Forelimb muscle (tissue), 1 donor: ENCODE results near the gene CLCN2. TPM values are rescaled to one million over a fixed set of nuclear protein-coding genes. Genes with fewer than 3 reads are reported as not detected.

Experiments
- DNase-seq: peaks from one replicate; pipeline ENCODE4 v3.0.0-alpha.2; 2013; ENCODE audit warnings: low read depth
- polyA plus RNA-seq: library from polyadenylated mRNA; unstranded; fragments of 120-200 nt; gene quantifications from one replicate; pipeline ENCODE4 v1.2.1, GENCODE V29; 2013; ENCODE audit not compliant: insufficient read length

CLCN2 gene
- polyA plus RNA-seq, 1 donor = 3.7 TPM

DNA sequence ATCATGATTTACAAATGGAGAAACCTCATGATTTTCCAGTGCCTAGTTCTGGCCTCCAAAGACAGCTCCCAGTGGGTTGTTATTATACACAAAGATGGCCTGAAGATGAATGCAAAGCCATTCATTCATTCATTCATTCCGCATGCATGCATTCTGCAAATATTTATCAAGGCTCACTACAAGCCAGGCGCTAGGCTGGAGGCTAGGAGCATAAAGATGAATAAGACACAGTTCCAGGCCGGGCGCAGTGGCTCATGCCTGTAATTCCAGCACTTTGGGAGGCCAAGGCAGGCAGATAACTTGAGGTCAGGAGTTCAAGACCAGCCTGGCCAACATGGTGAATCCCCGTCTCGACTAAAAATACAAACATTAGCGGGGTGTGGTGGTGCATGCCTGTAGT, 64.8 kb downstream of the CLCN2 start:
- no peak for DNase-seq

Other genes with a start within 250 kb of the CLCN2 start
- gene EIF2B5, start 226.2 kb downstream of the CLCN2 start, polyA plus RNA-seq = 36.4 TPM
- 85.7 TPM for gene DVL3, start 206.2 kb downstream of the CLCN2 start, polyA plus RNA-seq
- 177 TPM for gene AP2M1, start 186.8 kb downstream of the CLCN2 start, polyA plus RNA-seq
- 53.2 TPM for gene ABCF3, start 175.4 kb downstream of the CLCN2 start, polyA plus RNA-seq
- gene VWA5B2, start 132.0 kb downstream of the CLCN2 start, polyA plus RNA-seq = 0.40 TPM
- gene ALG3, start 112.6 kb downstream of the CLCN2 start, polyA plus RNA-seq = 21.5 TPM
- gene EEF1AKMT4, start 111.9 kb downstream of the CLCN2 start, polyA plus RNA-seq = 1.4 TPM
- gene CAMK2N2, start 100.1 kb downstream of the CLCN2 start, polyA plus RNA-seq = not detected
- gene ECE2, start 85.6 kb downstream of the CLCN2 start, polyA plus RNA-seq = not detected
- gene PSMD2, start 62.4 kb downstream of the CLCN2 start, polyA plus RNA-seq = 163 TPM
- gene EIF4G1, start 47.0 kb downstream of the CLCN2 start, polyA plus RNA-seq = 171 TPM
- gene FAM131A, start 24.0 kb downstream of the CLCN2 start, polyA plus RNA-seq = 8.8 TPM
- 45.6 TPM for gene POLR2H, start 105 bp upstream of the CLCN2 start, polyA plus RNA-seq
- 1.8 TPM for gene THPO, start 16.6 kb upstream of the CLCN2 start, polyA plus RNA-seq
- gene CHRD, start 18.4 kb upstream of the CLCN2 start, polyA plus RNA-seq = 19.2 TPM
- gene EPHB3, start 200.2 kb upstream of the CLCN2 start, polyA plus RNA-seq = 33.9 TPM